Measurements from ENCODE around the gene CALML5. TPM values are rescaled to one million over a fixed set of nuclear protein-coding genes. Genes with fewer than 3 reads are reported as not detected.

The CALML5 gene
- total RNA-seq, 1 donor from 2014 or later: not detected

DNA sequence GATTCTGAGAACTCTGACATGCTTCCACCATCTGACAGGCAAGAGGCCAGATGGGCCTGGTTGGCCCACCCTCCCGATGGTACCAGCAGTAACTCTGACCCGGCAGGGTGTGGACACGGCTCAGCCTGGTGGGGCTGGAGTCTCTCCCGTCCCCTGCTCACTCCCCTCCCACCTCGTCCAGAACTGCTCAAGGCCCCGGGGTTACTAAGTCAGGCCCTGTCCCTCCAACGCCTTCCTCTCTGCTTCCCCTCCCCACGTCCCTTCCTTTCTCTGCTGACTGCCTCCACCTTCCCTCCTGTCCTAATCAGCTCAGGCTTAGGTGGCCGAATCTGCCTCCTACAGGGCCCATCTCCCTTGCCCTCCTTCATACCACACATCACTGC lies 12.5 kb downstream of the CALML5 start:
- Histone ChIP-seq H3K27ac (replicated peaks) (no peak overlapping the region), H3K9me3 (replicated peaks) (peaks cover 4% of the 10 kb centered on the region), H3K36me3 (no peaks in the 10 kb centered on the region), H3K4me1 (no peaks in the 10 kb centered on the region), H3K27me3 (ENCODE audit: low read depth) (peaks cover 28% of the 10 kb centered on the region), H3K4me3 (no peak overlapping the region)
- TF ChIP-seq, protein P1, sequence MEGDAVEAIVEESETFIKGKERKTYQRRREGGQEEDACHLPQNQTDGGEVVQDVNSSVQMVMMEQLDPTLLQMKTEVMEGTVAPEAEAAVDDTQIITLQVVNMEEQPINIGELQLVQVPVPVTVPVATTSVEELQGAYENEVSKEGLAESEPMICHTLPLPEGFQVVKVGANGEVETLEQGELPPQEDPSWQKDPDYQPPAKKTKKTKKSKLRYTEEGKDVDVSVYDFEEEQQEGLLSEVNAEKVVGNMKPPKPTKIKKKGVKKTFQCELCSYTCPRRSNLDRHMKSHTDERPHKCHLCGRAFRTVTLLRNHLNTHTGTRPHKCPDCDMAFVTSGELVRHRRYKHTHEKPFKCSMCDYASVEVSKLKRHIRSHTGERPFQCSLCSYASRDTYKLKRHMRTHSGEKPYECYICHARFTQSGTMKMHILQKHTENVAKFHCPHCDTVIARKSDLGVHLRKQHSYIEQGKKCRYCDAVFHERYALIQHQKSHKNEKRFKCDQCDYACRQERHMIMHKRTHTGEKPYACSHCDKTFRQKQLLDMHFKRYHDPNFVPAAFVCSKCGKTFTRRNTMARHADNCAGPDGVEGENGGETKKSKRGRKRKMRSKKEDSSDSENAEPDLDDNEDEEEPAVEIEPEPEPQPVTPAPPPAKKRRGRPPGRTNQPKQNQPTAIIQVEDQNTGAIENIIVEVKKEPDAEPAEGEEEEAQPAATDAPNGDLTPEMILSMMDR (IDR thresholded peaks at IDR 0.05; ENCODE audit: borderline replicate concordance): no peak
- intact Hi-C loops (cut with micrococcal nuclease): no loop called here
- DNase-seq: no peak

DNA sequence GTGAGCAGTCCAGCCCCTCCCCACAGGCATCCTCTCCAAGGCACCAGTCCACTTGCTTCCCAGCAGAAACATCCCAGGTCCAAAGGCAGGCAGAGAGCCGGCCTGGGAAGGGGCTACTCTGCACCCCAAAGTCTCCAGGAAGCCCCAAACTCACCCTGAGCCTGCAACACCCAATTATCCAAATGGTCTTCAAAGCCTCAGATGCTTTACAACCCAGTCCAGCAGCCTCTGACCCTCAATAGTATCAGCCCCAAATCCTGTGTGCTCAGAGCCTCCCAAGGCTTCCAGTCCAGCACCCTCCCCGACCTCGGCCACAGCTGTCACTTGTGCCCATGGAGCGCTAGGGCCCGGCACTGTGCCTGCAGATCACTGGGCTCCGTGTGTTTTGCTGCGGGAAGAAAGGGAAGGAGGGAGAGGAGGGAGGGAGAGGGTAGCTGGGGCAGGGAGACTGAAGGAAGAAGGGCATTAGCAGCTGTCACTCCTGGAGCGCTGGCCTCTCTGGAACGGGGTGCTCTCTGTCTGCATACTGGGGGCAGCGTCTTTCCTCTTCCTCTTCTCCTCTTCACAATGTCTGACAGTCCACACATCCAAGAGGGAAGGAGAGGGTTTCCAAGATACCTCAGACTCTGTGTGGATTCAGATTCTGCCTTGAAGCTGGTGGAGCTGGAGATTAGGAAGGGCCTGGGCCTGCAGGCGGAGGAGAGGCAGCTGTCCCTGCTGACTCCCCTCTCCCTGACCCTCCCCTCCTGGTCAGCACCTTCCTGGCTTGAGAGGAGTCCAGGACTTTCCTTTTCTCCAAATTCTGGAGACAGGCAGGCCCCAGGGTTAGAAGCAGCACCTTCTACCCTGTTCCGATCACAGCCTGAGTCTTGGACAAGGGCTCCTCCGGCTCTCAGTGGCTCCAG lies 13.2 kb downstream of the CALML5 start:
- Histone ChIP-seq H3K4me3 (no peak overlapping the region), H3K27me3 (ENCODE audit: low read depth) (peaks cover 28% of the 10 kb centered on the region), H3K4me1 (no peaks in the 10 kb centered on the region), H3K27ac (replicated peaks) (no peak overlapping the region), H3K36me3 (no peaks in the 10 kb centered on the region), H3K9me3 (replicated peaks) (no peaks in the 10 kb centered on the region)
- DNase-seq: no peak
- TF ChIP-seq, protein P1 (IDR thresholded peaks at IDR 0.05; ENCODE audit: borderline replicate concordance): no peak
- intact Hi-C loops (cut with micrococcal nuclease): no loop called here

DNA sequence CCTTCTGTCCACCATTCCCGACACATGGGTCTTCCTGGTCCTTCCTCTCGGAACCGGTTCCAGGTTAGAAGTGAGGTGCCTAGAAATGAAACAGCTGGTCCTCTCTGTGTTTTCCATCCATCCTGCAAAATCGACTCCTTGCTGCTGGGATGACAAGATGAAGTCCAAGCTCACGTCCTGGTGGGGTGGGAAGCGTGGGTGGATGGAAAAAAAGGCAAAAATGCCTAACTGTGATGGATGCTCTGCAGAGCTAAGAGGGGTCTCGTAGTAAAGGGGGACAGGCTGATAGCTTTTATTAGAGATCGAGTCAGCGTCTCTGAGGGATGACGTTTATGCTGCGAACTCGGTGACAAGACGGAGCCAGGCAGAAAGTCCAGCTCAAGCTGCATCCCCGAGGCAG lies 14.1 kb downstream of the CALML5 start:
- Histone ChIP-seq H3K4me1 (no peaks in the 10 kb centered on the region), H3K27me3 (ENCODE audit: low read depth) (peaks cover 28% of the 10 kb centered on the region), H3K36me3 (no peaks in the 10 kb centered on the region), H3K4me3 (no peak overlapping the region), H3K27ac (replicated peaks) (no peak overlapping the region), H3K9me3 (replicated peaks) (no peaks in the 10 kb centered on the region)
- TF ChIP-seq, protein P1 (IDR thresholded peaks at IDR 0.05; ENCODE audit: borderline replicate concordance): no peak
- no peak for DNase-seq
- intact Hi-C loops (cut with micrococcal nuclease): no loop called here

DNA sequence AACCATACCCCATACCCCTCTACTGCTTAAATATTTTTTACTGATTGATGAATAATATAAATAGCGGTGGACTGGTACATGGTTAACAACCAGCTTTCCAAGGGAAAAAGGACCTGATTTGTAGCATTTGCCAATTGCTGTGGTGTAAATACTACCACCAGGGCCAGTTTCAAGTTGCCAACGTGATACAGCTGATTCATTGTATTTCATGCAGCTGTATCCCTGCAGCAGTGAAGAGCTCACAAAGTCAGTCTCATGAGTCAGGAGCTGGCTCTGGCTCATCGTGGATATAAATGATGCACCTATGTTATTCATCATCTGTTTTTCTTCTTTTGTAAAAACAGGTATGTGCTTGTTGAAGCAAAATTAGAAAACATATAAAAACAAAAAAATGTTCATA lies 15.2 kb downstream of the CALML5 start:
- no peaks in the 10 kb centered on the region for H3K36me3 ChIP-seq
- H3K27ac ChIP-seq (replicated peaks): no peak overlapping the region
- H3K4me3 ChIP-seq: no peak overlapping the region
- TF ChIP-seq, protein P1 (IDR thresholded peaks at IDR 0.05; ENCODE audit: borderline replicate concordance): no peak
- H3K27me3 ChIP-seq (ENCODE audit: low read depth): peaks cover 28% of the 10 kb centered on the region
- H3K9me3 ChIP-seq (replicated peaks): no peaks in the 10 kb centered on the region
- no peaks in the 10 kb centered on the region for H3K4me1 ChIP-seq
- DNase-seq: no peak
- intact Hi-C loops (cut with micrococcal nuclease): no loop called here

DNA sequence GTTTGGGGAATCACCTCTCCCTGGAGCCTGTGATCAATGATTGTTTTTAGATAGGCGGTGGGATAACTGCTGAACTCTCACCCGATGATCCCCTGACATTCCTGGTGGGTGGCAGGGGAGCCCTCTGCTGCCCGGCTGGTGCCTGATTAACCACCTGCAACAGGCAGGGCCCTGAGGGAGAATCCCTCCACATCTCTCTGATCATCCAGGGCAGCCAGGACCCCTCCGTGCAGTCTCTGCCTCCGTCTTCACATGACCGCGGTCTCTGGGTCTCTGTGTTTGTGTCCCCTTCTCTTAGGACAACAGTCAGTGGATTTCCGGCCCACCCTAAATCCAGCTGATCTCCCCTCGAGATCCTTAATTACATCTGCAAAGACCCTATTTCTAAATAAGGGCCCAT lies 17.4 kb downstream of the CALML5 start:
- peaks cover 24% of the 10 kb centered on the region for H3K27me3 ChIP-seq (ENCODE audit: low read depth)
- TF ChIP-seq, protein P1 (IDR thresholded peaks at IDR 0.05; ENCODE audit: borderline replicate concordance): no peak
- DNase-seq: no peak
- H3K9me3 ChIP-seq (replicated peaks): no peaks in the 10 kb centered on the region
- no peaks in the 10 kb centered on the region for H3K4me1 ChIP-seq
- H3K27ac ChIP-seq (replicated peaks): no peak overlapping the region
- intact Hi-C loops (cut with micrococcal nuclease): no loop called here
- no peaks in the 10 kb centered on the region for H3K36me3 ChIP-seq
- H3K4me3 ChIP-seq: no peak overlapping the region

Measured in left ventricle myocardium inferior (tissue), 1 donor.